GM20431 (cell line): ENCODE data around the gene DBNL.
"Not testable (repeated sequence)": the region's sequence is repeated elsewhere in the genome, so short reads cannot be mapped to it uniquely, and the experiment has no call there.

Experiments used
- in situ Hi-C: fragments of 300-500 bp; cut with MseI, MboI; formaldehyde crosslinking; loops from one replicate; pipeline ENCODE4 v1.15.0; 2020; ENCODE audit warnings: low sequenced_read_pairs; ENCODE audit not compliant: unreplicated experiment

Gene DBNL

DNA sequence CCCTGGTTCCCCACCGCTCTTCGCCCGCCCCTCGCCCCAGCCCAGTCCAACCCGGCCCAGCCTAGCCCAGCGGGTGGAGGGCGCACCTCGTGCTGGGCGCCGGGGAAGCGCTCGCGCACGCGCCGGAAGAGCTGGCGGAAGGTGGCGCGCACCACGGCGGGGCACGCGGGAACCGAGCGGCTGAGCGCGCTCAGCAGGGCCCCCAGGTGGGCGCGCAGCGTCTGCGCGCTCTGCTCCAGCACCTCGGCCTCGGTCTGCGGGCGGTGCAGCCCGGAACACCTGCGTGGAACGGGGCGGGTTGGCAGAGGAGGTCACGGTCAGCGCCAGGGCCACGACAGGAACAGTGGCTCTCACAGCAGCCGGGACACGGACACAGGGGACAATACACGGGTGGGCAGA lies 4.0 kb upstream of the DBNL start:
- in situ Hi-C loops, result not testable (repeated sequence)

DNA sequence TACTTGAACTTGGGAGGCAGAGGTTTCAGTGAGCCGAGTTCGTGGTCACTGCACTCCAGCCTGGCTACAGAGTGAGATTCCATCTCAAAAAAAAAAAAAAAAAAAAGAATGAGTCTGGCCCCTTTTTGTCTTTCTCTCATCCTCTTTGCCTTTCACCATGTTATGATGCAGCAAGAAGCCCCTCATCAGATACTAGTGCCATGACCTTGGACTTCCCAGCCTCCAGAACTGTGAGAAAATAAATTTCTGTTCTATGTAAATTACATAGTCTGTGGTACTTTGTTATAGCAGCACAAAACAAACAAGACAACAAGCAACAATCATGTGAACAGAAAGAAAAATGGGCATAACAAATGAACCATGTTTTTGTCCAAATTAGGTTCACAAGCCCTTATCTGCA lies 2.3 kb upstream of the DBNL start:
- in situ Hi-C loops, result no loop called here

DNA sequence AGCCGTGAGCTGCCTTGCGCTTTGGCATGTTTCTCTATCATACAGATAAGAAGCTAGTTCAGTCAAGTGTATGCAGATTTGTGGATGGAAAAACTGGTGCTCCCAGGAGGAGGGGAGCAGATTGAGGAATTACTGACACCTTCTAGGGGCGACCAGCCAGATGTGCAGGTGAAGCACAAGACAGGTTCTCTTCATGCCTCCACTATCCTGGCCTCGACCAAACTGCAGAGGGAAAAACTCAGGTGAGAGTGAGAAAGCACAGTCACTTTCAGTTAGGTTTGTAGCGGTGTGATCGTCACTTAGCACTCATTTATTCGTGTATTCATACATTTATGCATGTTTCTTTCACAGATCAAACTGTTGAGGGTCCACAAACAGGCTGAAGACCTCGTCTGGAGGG lies 600 bp upstream of the DBNL start:
- in situ Hi-C loops, result no loop called here

DNA sequence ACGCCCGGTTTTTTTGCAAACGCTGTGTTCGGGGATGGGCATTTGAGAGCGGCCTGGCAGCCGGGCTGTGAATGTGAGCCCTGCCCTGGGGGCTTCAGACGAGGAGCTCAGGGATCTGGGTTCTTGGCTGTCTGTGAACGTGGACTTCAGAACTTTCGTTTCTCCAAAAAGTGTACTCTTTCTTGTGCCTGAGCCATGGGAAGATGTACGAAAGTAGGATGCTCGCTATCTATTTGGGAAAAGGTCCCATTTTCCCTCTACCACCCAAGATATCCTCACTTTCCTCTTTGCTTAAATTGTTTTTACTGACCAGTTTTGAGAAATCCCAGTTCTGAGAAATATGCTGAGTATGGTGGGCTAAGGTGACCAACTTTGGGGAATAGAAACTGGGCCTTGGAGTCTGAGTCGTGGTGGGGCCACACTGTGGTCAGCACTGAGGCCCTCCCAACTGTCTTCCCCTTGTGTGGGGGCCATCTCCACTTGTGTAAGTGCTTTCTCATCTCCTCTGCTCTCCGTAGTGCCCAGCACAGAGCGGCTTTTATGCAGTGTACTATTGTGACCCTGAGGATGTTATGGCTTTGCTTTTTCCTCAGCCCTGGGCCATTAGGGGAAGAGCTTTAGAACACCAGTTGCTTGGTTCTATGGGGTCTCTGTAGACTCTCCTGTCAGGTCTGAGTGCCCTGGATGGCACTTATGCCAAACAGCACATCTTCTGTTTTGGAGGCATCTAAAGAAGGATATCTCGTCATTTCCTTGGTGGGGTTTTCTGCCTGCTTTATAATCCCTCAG lies 918 bp downstream of the DBNL start:
- in situ Hi-C loops, result no loop called here

DNA sequence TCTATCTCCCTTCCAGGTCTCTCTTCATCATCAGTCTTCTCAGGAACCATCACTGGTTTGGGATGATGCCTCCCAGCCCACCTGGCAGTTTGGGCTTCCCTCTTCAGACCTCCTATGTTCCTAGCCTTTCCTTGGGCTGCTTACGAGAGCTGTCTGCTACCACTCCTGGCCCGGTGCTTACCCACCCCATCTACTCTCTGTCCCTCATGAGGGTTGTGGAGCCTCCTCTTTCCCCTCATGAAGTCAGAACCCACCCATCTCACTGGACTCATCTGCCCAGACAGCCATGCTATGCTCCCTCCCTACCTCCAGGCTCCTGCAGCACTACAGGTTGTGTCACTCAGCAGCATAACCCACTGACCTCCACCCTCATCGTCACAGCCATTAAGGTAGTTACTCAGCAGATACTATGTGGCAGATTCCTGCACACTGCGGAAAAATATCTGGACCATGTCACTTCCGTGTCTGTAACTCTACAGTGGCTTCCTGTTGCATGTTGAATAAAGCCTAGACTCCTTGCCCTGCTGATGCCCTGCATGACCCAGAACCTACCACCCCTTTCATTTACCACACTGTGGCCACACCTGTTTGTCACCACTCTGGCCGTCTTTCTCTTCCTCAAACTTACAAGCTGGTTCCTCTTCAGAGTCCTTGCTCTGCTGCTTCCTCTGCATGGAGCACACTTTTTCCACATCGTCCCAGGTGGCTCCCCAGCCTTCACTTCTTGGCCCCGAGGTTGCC lies 2.0 kb downstream of the DBNL start:
- in situ Hi-C loops, result no loop called here

DNA sequence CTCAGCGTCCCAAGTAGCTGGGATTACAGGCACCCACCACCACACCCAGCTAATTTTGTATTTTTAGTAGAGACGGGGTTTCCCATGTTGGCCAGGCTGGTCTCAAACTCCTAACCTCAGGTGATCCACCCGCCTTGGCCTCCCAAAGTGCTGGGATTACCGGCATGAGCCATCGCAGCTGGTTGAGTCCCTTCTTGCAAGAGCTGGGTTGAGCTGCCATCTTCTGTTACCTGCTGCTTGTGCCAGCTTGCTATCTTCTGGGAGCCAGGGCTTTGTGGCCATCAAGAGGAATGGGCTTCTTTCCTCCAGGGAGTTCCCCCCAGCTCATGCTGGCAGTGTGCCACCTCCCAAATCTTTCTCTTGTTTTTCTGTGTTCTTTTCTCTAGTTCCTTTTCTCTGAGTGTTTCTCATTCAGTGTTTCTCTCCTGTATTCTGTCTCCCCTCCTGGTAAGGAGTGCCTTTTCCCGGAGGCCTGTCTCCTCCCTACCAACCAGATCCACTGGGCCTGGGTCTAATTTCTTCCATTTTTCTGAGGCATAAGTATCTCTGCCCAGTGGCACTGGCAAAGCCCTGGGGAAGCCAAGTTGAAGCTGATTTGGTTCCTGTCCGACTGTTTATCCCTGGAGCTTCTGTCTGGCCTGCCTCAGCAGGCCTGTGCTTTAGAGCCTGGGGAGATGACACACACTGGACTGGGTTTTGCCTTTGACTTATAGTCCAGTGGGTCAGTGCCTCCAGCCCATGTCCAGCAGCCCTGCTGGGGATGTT lies 3.7 kb downstream of the DBNL start:
- in situ Hi-C loops, result no loop called here

DNA sequence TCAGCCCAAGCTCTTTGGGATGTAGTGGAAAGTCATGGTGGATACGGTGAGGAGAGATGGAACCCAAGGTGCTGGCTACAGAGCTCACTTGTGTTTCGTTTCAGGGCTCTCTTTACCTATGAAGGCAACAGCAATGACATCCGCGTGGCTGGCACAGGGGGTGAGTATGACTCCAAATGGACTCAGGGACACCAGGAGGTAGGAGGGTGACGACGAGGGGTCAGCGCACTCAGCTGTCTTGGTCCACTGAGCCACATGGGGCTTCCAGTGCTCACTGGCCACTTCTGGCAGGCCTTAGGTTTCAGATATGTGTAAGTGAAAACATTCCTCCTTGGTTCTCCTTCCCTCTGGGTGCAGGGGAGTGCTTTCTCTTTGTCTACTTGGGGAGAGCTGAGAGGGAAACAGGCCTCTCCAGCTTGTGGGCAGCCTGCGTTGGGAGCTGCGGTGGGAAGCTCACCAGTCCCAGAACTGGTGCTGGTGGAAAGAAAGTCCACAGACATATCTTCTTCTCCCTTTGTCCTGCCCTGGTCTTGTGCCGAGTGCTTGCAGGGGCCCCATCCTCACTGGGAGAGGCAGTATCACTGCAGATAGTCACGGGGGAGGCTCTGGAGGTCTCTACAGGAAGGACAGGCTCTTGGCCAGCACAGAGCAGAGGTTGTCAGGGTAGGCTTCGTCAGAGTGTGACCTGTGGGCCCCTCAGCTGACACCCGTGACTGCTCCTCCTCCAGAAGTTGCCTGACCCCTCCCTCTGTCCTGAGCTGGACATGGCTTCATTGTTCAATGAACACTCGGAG lies 5.8 kb downstream of the DBNL start:
- in situ Hi-C loops, result no loop called here

DNA sequence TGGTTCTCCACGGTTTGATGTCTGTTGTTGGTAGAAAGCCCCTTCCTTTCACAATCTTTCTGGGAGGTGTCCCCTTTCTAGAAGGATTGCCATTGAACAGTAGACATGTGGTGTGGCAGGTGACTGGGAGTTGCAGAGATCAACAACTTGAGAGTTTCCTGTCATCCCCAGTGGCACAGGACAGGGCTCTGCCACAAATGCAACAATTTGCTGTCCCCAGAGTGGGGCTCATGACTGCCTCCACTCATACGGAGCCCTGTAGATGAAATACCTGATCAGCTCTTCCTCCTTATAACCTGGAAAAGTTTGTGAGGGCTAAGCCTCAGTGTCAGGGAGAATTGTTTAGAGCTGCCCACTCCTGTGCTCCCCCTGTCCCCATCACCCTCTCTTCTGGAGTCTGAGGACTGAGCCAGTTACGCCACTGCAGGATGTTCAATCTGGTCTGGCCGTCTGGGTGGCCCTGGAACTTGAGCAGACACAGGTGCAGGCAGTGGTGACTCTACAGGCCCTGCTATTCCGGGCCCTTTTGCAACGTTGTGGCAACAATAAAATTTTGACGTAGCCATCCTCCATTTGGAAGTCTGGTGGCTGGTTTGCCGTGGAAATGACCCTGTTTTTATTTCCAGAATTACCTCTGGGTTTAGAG lies 6.5 kb downstream of the DBNL start:
- in situ Hi-C loops, result no loop called here

DNA sequence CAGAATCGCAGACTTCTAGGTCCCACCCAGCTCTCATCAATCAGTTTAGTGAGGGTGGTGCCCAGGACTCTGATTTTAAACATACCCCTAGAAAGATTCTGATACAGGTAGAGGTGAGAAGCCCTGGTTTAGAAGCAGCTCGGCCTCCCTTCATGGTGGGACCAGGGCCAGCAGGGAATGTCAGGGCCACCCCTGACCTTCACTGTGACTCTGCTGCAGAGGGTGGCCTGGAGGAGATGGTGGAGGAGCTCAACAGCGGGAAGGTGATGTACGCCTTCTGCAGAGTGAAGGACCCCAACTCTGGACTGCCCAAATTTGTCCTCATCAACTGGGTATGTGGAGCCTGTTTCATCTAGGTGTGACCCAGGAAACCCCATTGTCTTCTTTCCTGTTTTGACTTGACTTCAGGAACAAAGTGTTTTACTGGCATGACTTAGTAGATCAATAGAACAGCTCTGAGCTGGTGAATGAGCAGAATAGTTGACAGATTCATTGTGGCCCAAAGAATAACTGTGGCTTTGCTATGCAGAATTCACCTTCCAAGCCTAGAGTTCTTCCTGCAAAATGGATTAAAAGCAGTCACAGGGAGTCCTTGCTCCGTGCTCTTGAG lies 7.2 kb downstream of the DBNL start:
- in situ Hi-C loops, result no loop called here

DNA sequence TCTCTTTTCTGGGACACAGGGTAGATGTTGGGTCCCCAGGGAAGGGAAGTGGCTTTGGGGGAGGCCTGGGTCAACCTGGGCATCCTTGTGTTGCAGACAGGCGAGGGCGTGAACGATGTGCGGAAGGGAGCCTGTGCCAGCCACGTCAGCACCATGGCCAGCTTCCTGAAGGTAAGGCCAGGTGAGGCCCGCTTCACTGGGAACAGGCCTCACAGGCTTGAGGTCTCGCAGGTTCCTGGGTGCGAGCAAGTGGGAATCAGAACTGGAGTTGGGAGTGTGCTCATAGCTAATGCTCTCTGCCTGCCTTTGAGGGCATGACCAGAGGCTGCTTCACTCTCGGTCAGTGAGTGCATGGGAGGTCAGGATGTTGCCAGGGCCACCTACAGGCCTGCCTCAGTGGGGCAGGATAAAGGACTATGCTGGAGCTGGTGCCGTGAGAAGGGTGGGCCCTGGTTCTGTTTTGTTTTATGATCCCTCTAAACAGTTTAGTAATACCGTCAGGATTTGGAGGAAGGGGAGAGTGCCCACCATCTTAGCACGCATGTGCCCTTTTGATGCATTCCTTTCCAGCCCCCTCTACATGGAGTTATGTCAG lies 8.4 kb downstream of the DBNL start:
- in situ Hi-C loops, result no loop called here

DNA sequence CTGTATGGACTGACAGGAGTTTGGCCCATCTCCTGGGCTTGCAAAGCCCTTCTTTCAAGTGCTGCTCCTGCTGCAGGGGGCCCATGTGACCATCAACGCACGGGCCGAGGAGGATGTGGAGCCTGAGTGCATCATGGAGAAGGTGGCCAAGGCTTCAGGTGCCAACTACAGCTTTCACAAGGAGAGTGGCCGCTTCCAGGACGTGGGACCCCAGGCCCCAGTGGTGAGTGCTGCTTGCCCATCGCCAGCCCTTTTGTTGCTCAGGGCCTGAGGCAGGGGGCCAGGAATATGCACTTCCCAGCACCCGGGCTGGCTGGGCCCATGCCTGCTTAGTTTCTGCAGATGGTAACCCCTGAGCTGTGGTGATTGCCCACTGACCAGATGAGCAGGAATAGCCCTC lies 12.2 kb downstream of the DBNL start:
- in situ Hi-C loops, result no loop called here

DNA sequence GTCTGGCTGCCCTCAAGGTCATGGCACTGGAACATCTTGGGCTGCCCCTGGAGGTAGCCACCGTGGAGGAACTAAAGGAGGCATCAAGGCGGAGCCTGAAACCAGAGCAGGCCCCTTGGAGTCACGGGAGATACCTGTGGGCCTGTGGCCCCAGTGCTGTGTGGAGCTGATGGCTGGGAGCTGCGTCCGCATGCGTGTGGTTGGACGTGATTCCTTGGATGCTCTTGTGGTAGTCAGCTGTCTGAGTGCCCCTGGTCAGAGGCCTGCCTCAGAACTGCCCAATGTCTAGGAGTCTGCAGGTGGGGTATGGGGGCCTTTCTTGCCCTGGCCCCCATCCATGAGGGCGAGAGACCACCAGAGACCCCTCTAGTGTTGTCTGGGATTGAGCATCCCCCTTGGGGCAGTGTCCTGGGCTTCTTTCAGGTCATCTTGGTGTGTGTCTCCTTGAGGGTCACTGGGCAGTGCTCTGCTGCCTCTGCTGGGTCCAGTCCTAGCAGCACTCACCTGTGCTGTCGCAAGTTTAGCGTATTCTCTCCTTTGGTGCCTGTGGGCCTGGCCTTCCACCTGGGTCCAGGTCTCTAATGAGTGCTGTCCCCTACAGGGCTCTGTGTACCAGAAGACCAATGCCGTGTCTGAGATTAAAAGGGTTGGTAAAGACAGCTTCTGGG lies 12.8 kb downstream of the DBNL start:
- in situ Hi-C loops, result no loop called here

DNA sequence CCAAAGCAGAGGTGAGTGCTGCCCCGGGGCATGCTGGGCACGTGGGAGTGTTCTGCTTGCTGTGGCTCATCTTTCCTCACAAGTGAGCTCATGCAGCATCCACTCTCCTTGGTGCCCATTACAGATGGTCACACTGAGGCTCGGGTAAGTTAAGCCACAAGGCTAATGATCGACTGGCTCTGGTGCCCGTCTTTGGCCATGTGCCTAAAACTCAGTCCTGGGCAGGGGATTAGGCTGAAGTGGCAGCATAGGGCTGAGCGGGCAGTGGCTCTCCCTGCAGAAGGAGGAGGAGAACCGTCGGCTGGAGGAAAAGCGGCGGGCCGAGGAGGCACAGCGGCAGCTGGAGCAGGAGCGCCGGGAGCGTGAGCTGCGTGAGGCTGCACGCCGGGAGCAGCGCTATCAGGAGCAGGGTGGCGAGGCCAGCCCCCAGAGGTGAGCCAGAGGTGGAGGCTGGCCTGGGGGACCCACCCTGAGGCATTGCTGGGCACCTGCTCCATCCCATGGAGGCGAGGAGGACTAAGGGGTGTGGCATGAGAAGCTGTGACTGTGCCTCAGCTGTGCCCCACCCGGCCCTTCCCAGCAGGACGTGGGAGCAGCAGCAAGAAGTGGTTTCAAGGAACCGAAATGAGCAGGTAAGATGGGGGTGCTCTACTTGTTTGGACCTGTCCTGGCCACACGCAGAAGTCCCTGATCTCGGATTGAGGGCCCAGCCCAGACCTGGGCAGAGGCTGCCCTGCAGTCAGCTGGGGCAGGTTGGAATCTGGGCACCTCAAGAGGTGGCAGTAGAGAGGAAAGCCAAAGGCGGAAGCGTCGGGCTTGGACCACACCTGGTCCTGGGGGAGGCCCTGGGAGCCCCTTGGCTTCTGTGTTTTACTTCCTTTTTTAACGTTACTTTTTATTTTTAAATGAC lies 13.6 kb downstream of the DBNL start:
- in situ Hi-C loops, result no loop called here

DNA sequence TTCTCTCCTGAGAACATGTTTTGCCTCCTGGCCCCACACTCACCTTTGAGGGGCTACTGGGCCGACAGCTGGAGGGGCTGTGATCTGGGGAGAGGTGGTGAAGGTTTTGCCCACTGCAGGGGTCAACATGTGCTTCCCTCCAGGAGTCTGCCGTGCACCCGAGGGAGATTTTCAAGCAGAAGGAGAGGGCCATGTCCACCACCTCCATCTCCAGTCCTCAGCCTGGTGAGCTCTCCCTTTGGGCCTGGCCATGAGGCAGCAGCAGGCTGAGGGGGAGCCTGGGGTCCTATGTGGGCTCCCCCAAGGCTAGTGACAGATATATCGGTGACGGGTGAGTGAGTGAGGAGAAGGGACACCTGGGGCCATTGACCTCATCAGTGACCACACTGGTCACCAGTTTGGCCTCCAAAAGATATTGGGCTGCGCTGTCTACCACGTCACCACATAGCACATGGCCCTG lies 14.3 kb downstream of the DBNL start:
- in situ Hi-C loops, result no loop called here

DNA sequence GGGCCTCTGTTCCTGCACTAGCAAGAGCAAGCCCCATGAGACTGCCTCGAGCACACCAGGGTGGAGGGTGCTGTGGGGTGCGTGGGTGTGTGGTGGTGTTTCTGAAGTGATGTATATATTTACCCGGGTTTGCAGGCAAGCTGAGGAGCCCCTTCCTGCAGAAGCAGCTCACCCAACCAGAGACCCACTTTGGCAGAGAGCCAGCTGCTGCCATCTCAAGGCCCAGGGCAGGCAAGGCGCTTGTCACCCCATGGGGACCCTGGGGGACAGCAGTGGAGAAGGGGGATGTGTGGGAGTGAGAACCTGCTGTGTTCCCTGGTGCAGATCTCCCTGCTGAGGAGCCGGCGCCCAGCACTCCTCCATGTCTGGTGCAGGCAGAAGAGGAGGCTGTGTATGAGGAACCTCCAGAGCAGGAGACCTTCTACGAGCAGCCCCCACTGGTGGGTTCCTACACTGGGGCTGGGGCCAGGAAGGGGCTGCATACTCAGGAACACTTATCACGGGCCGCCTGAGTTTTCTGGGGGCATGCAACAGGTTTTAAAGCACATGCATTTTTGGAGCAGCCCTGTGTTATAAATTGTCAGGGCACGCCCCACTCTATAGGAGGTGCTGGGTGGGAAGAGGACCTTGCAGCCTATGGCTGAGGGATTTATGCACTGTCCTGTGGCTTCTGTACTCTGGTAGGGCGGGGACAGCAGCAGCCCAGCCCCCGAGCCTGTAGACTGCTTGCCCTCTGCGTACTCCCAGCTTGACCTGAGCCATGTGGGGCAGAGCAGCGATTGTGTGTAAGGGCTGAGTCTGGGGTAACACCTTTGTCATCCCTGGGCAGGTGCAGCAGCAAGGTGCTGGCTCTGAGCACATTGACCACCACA lies 15.0 kb downstream of the DBNL start:
- in situ Hi-C loops, result no loop called here
